GM23338 (cell line): ENCODE results near the gene HCRTR1. TPM values are rescaled to one million over a fixed set of nuclear protein-coding genes. Genes with fewer than 3 reads are reported as not detected.

ENCODE experiments used
- ATAC-seq: fragments of 200-7000 bp; cut with Tn5 transposase; 3 replicates; pipeline ENCODE4 v1.9.1; 2020
- DNase-seq: peaks from one replicate; pipeline ENCODE4 v3.0.0-alpha.2; 2015; ENCODE audit warnings: low spot score
- H2AFZ ChIP-seq: fragments of 200-600 bp; sonication (generic); 2 replicates; pipeline ENCODE4 v1.8.0; 2016; ENCODE audit warnings: antibody characterized with exemption, mild to moderate bottlenecking, moderate library complexity
- H3F3A ChIP-seq: fragments of 200-600 bp; sonication (generic); replicated peaks from 2 replicates; pipeline ENCODE4 v1.8.0; 2017; ENCODE audit warnings: antibody characterized with exemption, mixed run types, low read depth
- H3K27ac ChIP-seq: fragments of 200-600 bp; sonication (generic); 2 replicates; pipeline ENCODE4 v1.6.1; 2016; ENCODE audit warnings: low read depth
- H3K27me3 ChIP-seq: fragments of 200-600 bp; sonication (generic); 2 replicates; pipeline ENCODE4 v1.8.0; 2016; ENCODE audit warnings: mild to moderate bottlenecking, mixed run types, moderate library complexity; ENCODE audit not compliant: insufficient read depth
- H3K36me3 ChIP-seq: fragments of 200-600 bp; sonication (generic); 2 replicates; pipeline ENCODE4 v1.8.0; 2016; ENCODE audit warnings: mild to moderate bottlenecking; ENCODE audit not compliant: insufficient read depth
- H3K4me1 ChIP-seq: fragments of 200-600 bp; sonication (generic); 2 replicates; pipeline ENCODE4 v1.8.0; 2016; ENCODE audit warnings: mild to moderate bottlenecking, moderate library complexity; ENCODE audit not compliant: insufficient read depth
- H3K4me2 ChIP-seq: fragments of 200-600 bp; sonication (generic); 2 replicates; pipeline ENCODE4 v1.7.1; 2017; ENCODE audit warnings: mixed run types
- H3K4me3 ChIP-seq: fragments of 200-600 bp; sonication (generic); 2 replicates; pipeline ENCODE4 v1.6.1; 2016; ENCODE audit warnings: mixed run types
- H3K79me2 ChIP-seq: fragments of 200-600 bp; sonication (generic); replicated peaks from 2 replicates; pipeline ENCODE4 v1.8.0; 2017; ENCODE audit warnings: mild to moderate bottlenecking; ENCODE audit not compliant: insufficient read depth
- H3K9me2 ChIP-seq: fragments of 200-600 bp; sonication (generic); 2 replicates; pipeline ENCODE4 v1.8.0; 2017; ENCODE audit not compliant: insufficient read depth
- H4K20me1 ChIP-seq: fragments of 200-600 bp; sonication (generic); replicated peaks from 2 replicates; pipeline ENCODE4 v1.8.0; 2017; ENCODE audit warnings: mild to moderate bottlenecking; ENCODE audit not compliant: insufficient read depth
- H3K27ac Mint-ChIP-seq: 2 replicates; pipeline ENCODE4 v1.8.0; 2020; ENCODE audit warnings: inconsistent platforms, mild to moderate bottlenecking, moderate library complexity, mixed read lengths
- H3K27me3 Mint-ChIP-seq: 3 replicates; pipeline ENCODE4 v1.8.0; 2022; ENCODE audit warnings: low read depth, mild to moderate bottlenecking, moderate library complexity, mixed read lengths, inconsistent platforms; ENCODE audit not compliant: insufficient read depth, poor library complexity
- H3K36me3 Mint-ChIP-seq: 3 replicates; pipeline ENCODE4 v1.8.0; 2021; ENCODE audit warnings: low read depth, mild to moderate bottlenecking, inconsistent platforms, moderate library complexity, mixed read lengths
- H3K4me1 Mint-ChIP-seq: 3 replicates; pipeline ENCODE4 v1.8.0; 2020; ENCODE audit warnings: mild to moderate bottlenecking, inconsistent platforms, mixed read lengths
- H3K4me3 Mint-ChIP-seq: 3 replicates; pipeline ENCODE4 v1.8.0; 2021; ENCODE audit warnings: moderate library complexity, mild to moderate bottlenecking, inconsistent platforms, mixed read lengths
- H3K9me3 Mint-ChIP-seq: 3 replicates; pipeline ENCODE4 v1.8.0; 2020; ENCODE audit warnings: moderate library complexity, mild to moderate bottlenecking, inconsistent platforms, mixed read lengths
- CREB1 ChIP-seq: fragments of 250-450 bp; sonication (Bioruptor Pico); IDR thresholded peaks from 2 replicates; pipeline ENCODE4 v1.5.0; 2020; ENCODE audit warnings: low read depth, mild to moderate bottlenecking, moderate library complexity
- EZH2 ChIP-seq: fragments of 200-600 bp; sonication (generic); IDR thresholded peaks from one replicate; pipeline ENCODE4 v1.8.0; 2017; ENCODE audit warnings: antibody characterized with exemption, mild to moderate bottlenecking, low read depth; ENCODE audit not compliant: unreplicated experiment
- EZH2phosphoT487 ChIP-seq: fragments of 200-600 bp; sonication (generic); IDR thresholded peaks from one replicate; pipeline ENCODE4 v1.8.1; 2018; ENCODE audit warnings: antibody characterized with exemption; ENCODE audit not compliant: unreplicated experiment
- JUNB ChIP-seq: IDR thresholded peaks from one replicate; pipeline ENCODE4 v1.6.1; 2016; ENCODE audit warnings: antibody characterized with exemption; ENCODE audit not compliant: unreplicated experiment
- NANOG ChIP-seq: IDR thresholded peaks from 2 replicates; pipeline ENCODE4 v1.6.1; 2016; ENCODE audit warnings: antibody characterized with exemption, borderline replicate concordance
- POLR2AphosphoS5 ChIP-seq: IDR thresholded peaks from 2 replicates; pipeline ENCODE4 v1.6.1; 2016; ENCODE audit warnings: antibody characterized with exemption, low read depth
- ZNF114 ChIP-seq: fragments of 250-450 bp; sonication (Bioruptor Pico); IDR thresholded peaks from 2 replicates; pipeline ENCODE4 v1.5.0; 2020; ENCODE audit warnings: mild to moderate bottlenecking, moderate library complexity
- ZNF331 ChIP-seq: fragments of 250-450 bp; sonication (Bioruptor Pico); IDR thresholded peaks from 2 replicates; pipeline ENCODE4 v1.5.0; 2020; ENCODE audit warnings: low read depth, mild to moderate bottlenecking, moderate library complexity
- polyA plus RNA-seq: library from polyadenylated mRNA; unstranded; fragments of >200 nt; fragmentation: Nextera tagmentation; extraction: Ambion mirVana; gene quantifications from 2 replicates; pipeline ENCODE4 v1.2.1, GENCODE V29; 2016
- total RNA-seq: library from RNA; depleted of rRNA; stranded (reverse); fragments of >200 nt; shearing (Covaris generic); gene quantifications from 2 replicates; pipeline ENCODE4 v1.2.3, GENCODE V29; 2014
- TF ChIP-seq, protein P1 (sequence below): fragments of 250-450 bp; sonication (Bioruptor Pico); IDR thresholded peaks from 2 replicates; pipeline ENCODE4 v1.5.0; 2020; ENCODE audit warnings: mild to moderate bottlenecking, moderate library complexity
- TF ChIP-seq, protein P2 (sequence below): IDR thresholded peaks from 2 replicates; pipeline ENCODE4 v1.6.1; 2016; ENCODE audit warnings: antibody characterized with exemption
- TF ChIP-seq, protein P3 (sequence below): IDR thresholded peaks from one replicate; pipeline ENCODE4 v1.6.1; 2018; ENCODE audit warnings: antibody characterized with exemption; ENCODE audit not compliant: unreplicated experiment

Gene HCRTR1
- total and polyA plus RNA-seq, 2 experiments from 2014 or later, result 0.15 to 1.0 TPM

DNA sequence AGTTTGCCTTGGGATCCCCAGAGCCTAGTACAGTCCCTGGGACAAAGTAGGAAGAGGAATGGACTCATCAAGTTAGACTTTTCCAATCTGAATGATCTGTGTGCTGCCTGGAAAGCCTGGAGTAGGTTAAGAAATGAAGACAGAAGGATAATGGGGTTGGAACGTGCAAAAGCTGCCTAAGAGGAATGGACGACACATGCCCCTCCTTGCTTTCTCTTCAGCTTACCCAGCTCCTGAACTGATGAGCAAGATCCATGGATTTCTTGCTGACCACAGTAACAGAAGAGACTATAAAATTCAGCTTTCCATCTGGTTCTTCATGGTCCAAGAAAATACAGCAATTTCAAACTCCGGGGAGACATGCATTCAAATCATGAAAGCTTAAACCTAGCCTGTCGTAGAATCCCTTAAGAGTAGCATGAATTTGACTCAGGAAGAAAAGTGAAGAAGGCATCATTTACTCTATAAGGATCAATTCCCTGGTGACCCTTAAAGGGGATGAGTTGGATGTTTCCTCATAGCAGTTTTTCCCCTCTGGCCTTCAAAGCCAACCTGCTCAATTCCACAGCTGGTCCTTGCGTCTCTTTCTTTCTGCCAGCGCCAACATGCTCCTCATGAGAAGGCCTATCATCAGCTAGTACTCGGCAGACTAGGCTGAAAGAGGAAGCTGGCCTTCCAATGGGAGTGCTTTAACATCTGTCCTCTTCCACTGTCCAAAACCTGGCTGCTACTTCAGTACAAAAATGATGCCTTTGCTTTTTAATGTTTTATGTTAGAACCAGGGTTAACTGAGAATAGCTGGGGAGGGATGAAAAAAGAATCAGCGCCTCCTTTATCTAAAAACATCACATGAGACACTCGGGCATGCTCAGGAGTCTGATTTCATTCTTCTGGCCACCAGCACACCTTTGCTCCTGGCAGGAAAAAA is 32.9 kb downstream of the HCRTR1 start (continued):
- TF ChIP-seq, protein P1, sequence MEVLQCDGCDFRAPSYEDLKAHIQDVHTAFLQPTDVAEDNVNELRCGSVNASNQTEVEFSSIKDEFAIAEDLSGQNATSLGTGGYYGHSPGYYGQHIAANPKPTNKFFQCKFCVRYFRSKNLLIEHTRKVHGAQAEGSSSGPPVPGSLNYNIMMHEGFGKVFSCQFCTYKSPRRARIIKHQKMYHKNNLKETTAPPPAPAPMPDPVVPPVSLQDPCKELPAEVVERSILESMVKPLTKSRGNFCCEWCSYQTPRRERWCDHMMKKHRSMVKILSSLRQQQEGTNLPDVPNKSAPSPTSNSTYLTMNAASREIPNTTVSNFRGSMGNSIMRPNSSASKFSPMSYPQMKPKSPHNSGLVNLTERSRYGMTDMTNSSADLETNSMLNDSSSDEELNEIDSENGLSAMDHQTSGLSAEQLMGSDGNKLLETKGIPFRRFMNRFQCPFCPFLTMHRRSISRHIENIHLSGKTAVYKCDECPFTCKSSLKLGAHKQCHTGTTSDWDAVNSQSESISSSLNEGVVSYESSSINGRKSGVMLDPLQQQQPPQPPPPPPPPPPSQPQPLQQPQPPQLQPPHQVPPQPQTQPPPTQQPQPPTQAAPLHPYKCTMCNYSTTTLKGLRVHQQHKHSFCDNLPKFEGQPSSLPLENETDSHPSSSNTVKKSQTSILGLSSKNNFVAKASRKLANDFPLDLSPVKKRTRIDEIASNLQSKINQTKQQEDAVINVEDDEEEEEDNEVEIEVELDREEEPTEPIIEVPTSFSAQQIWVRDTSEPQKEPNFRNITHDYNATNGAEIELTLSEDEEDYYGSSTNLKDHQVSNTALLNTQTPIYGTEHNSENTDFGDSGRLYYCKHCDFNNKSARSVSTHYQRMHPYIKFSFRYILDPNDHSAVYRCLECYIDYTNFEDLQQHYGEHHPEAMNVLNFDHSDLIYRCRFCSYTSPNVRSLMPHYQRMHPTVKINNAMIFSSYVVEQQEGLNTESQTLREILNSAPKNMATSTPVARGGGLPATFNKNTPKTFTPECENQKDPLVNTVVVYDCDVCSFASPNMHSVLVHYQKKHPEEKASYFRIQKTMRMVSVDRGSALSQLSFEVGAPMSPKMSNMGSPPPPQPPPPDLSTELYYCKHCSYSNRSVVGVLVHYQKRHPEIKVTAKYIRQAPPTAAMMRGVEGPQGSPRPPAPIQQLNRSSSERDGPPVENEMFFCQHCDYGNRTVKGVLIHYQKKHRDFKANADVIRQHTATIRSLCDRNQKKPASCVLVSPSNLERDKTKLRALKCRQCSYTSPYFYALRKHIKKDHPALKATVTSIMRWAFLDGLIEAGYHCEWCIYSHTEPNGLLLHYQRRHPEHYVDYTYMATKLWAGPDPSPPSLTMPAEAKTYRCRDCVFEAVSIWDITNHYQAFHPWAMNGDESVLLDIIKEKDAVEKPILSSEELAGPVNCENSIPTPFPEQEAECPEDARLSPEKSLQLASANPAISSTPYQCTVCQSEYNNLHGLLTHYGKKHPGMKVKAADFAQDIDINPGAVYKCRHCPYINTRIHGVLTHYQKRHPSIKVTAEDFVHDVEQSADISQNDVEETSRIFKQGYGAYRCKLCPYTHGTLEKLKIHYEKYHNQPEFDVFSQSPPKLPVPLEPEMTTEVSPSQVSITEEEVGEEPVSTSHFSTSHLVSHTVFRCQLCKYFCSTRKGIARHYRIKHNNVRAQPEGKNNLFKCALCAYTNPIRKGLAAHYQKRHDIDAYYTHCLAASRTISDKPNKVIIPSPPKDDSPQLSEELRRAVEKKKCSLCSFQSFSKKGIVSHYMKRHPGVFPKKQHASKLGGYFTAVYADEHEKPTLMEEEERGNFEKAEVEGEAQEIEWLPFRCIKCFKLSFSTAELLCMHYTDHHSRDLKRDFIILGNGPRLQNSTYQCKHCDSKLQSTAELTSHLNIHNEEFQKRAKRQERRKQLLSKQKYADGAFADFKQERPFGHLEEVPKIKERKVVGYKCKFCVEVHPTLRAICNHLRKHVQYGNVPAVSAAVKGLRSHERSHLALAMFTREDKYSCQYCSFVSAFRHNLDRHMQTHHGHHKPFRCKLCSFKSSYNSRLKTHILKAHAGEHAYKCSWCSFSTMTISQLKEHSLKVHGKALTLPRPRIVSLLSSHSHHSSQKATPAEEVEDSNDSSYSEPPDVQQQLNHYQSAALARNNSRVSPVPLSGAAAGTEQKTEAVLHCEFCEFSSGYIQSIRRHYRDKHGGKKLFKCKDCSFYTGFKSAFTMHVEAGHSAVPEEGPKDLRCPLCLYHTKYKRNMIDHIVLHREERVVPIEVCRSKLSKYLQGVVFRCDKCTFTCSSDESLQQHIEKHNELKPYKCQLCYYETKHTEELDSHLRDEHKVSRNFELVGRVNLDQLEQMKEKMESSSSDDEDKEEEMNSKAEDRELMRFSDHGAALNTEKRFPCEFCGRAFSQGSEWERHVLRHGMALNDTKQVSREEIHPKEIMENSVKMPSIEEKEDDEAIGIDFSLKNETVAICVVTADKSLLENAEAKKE (CRISPR knock-in tag), result no peak
- TF ChIP-seq CREB1 (CRISPR knock-in tag), result no peak

DNA sequence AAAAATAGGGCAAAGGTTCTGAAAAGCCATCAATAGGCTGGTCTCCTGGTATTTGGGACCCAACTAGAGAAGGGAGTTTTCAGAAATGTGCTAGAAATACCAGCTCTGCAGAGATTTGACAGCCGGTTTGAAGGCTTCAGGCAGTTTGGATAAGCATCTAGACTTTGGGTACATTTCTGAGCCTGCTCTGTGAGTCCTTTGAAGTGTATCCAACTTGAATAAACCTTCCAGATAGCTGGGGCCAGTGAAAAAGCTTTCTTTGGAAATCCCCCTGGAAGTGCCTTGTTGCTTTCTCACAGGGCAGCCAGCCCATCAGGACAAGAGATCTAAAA is 33.6 kb downstream of the HCRTR1 start:
- ATAC-seq (no peak), DNase-seq (no peak)
- Mint-ChIP-seq H3K36me3 (no peaks in the 10 kb centered on the region), H3K4me1 (no peaks in the 10 kb centered on the region), H3K27ac (no peak overlapping the region), H3K27me3 (peaks cover 4% of the 10 kb centered on the region), H3K9me3 (no peaks in the 10 kb centered on the region; the same call in 2 of the 3 replicates), H3K4me3 (no peak overlapping the region)
- 0 out of 2 replicates have a peak, but pooled peaks cover 2% of the 10 kb centered on the region for H3K79me2 ChIP-seq
- no peak overlapping the region for H3K4me3 ChIP-seq
- H3F3A ChIP-seq, result no peaks in the 10 kb centered on the region
- no peak overlapping the region for H2AFZ ChIP-seq
- H3K4me2 ChIP-seq, result no peak overlapping the region
- H3K9me2 ChIP-seq, result no peaks in the 10 kb centered on the region
- H3K4me1 ChIP-seq, result no peaks in the 10 kb centered on the region
- H3K36me3 ChIP-seq, result no peaks in the 10 kb centered on the region
- H3K27ac ChIP-seq, result no peak overlapping the region
- no peaks in the 10 kb centered on the region for H4K20me1 ChIP-seq
- H3K27me3 ChIP-seq, result no peaks in the 10 kb centered on the region
- TF ChIP-seq EZH2, result no peak
- TF ChIP-seq, protein P2, sequence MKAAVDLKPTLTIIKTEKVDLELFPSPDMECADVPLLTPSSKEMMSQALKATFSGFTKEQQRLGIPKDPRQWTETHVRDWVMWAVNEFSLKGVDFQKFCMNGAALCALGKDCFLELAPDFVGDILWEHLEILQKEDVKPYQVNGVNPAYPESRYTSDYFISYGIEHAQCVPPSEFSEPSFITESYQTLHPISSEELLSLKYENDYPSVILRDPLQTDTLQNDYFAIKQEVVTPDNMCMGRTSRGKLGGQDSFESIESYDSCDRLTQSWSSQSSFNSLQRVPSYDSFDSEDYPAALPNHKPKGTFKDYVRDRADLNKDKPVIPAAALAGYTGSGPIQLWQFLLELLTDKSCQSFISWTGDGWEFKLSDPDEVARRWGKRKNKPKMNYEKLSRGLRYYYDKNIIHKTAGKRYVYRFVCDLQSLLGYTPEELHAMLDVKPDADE, result no peak
- no peak for TF ChIP-seq NANOG
- TF ChIP-seq, protein P3, sequence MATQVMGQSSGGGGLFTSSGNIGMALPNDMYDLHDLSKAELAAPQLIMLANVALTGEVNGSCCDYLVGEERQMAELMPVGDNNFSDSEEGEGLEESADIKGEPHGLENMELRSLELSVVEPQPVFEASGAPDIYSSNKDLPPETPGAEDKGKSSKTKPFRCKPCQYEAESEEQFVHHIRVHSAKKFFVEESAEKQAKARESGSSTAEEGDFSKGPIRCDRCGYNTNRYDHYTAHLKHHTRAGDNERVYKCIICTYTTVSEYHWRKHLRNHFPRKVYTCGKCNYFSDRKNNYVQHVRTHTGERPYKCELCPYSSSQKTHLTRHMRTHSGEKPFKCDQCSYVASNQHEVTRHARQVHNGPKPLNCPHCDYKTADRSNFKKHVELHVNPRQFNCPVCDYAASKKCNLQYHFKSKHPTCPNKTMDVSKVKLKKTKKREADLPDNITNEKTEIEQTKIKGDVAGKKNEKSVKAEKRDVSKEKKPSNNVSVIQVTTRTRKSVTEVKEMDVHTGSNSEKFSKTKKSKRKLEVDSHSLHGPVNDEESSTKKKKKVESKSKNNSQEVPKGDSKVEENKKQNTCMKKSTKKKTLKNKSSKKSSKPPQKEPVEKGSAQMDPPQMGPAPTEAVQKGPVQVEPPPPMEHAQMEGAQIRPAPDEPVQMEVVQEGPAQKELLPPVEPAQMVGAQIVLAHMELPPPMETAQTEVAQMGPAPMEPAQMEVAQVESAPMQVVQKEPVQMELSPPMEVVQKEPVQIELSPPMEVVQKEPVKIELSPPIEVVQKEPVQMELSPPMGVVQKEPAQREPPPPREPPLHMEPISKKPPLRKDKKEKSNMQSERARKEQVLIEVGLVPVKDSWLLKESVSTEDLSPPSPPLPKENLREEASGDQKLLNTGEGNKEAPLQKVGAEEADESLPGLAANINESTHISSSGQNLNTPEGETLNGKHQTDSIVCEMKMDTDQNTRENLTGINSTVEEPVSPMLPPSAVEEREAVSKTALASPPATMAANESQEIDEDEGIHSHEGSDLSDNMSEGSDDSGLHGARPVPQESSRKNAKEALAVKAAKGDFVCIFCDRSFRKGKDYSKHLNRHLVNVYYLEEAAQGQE, result no peak
- TF ChIP-seq ZNF114 (CRISPR knock-in tag), result no peak
- TF ChIP-seq POLR2AphosphoS5, result no peak
- no peak for TF ChIP-seq EZH2phosphoT487
- no peak for TF ChIP-seq ZNF331 (CRISPR knock-in tag)
- TF ChIP-seq JUNB, result no peak
- no peak for TF ChIP-seq CREB1 (CRISPR knock-in tag)
